ENCODE data around the gene RAB3GAP1. TPM values are rescaled to one million over a fixed set of nuclear protein-coding genes. Genes with fewer than 3 reads are reported as not detected.

RAB3GAP1 gene
- total RNA-seq, 3 donors from 2014 or later (not counting 1 experiment from before 2014, with no cell fraction given) = 9.6 to 12.6 (median 9.8) TPM

Other genes with a start within 250 kb of the RAB3GAP1 start
- not detected for gene ACMSD, start 213.7 kb upstream of the RAB3GAP1 start, total RNA-seq
- gene CCNT2, start 133.5 kb upstream of the RAB3GAP1 start, total RNA-seq = 10 to 100 TPM; 86.9 to 93.1 (median 87.8) TPM
- gene MAP3K19, start 4.8 kb upstream of the RAB3GAP1 start, total RNA-seq = not detected

Data from natural killer cell (primary cell).